Smooth muscle cell (in vitro differentiated cells): ENCODE data around the gene SLC5A6. TPM values are rescaled to one million over a fixed set of nuclear protein-coding genes. Genes with fewer than 3 reads are reported as not detected.

Source experiments
- DNase-seq: peaks from one replicate; lab custom pipeline; 2025; ENCODE audit not compliant: unreplicated experiment; lab: John Stamatoyannopoulos, UW
- H2AFZ ChIP-seq: fragments of 200-600 bp; sonication (generic); 2 replicates; pipeline ENCODE4 v1.6.0; 2016; ENCODE audit warnings: antibody characterized with exemption, low read depth, mild to moderate bottlenecking
- H3F3A ChIP-seq: fragments of 200-600 bp; sonication (generic); 2 replicates; pipeline ENCODE4 v1.6.0; 2017; ENCODE audit warnings: antibody characterized with exemption, low read depth
- H3K27ac ChIP-seq: fragments of 200-600 bp; sonication (generic); 2 replicates; pipeline ENCODE4 v1.5.1; 2016; ENCODE audit warnings: low read depth, mild to moderate bottlenecking
- H3K27me3 ChIP-seq: fragments of 200-600 bp; sonication (generic); 2 replicates; pipeline ENCODE4 v1.6.1; 2016; ENCODE audit warnings: low read depth, mild to moderate bottlenecking
- H3K36me3 ChIP-seq: fragments of 200-600 bp; sonication (generic); 2 replicates; pipeline ENCODE4 v1.5.1; 2016; ENCODE audit warnings: low read depth
- H3K4me1 ChIP-seq: fragments of 200-600 bp; sonication (generic); 2 replicates; pipeline ENCODE4 v1.5.1; 2016; ENCODE audit warnings: low read depth
- H3K4me2 ChIP-seq: fragments of 200-600 bp; sonication (generic); 2 replicates; pipeline ENCODE4 v1.6.0; 2016; ENCODE audit warnings: mild to moderate bottlenecking
- H3K4me3 ChIP-seq: fragments of 200-600 bp; sonication (generic); 2 replicates; pipeline ENCODE4 v1.5.1; 2016; ENCODE audit warnings: mild to moderate bottlenecking
- H3K79me2 ChIP-seq: fragments of 200-600 bp; sonication (generic); 2 replicates; pipeline ENCODE4 v1.6.0; 2016; ENCODE audit warnings: low read depth, mild to moderate bottlenecking
- H3K9ac ChIP-seq: fragments of 200-600 bp; sonication (generic); 2 replicates; pipeline ENCODE4 v1.6.0; 2016; ENCODE audit warnings: low read depth
- H3K9me3 ChIP-seq: fragments of 200-600 bp; sonication (generic); replicated peaks from 2 replicates; pipeline ENCODE4 v1.5.1; 2016; ENCODE audit warnings: low read depth
- H4K20me1 ChIP-seq: fragments of 200-600 bp; sonication (generic); 2 replicates; pipeline ENCODE4 v1.6.0; 2016; ENCODE audit warnings: low read depth
- CTCF ChIP-seq: fragments of 200-600 bp; sonication (generic); IDR thresholded peaks from 2 replicates; pipeline ENCODE4 v1.5.1; 2017; ENCODE audit warnings: borderline replicate concordance, mild to moderate bottlenecking, antibody characterized with exemption; ENCODE audit not compliant: insufficient read depth, poor library complexity, severe bottlenecking
- WGBS: methylation state at CpG from one replicate; pipeline ENCODE4 v1.1.7; 2016; ENCODE audit warnings: low lambda C conversion rate; 5-methylcytosine and 5-hydroxymethylcytosine counted together
- polyA plus RNA-seq: library from polyadenylated mRNA; unstranded; fragments of >200 nt; fragmentation: Nextera tagmentation; extraction: Ambion mirVana; gene quantifications from 2 replicates; pipeline ENCODE4 v1.2.1, GENCODE V29; 2016
- total RNA-seq: library from RNA; depleted of rRNA; stranded (reverse); fragments of >200 nt; gene quantifications from 2 replicates; pipeline ENCODE4 v1.2.3, GENCODE V29; 2014

Gene SLC5A6
- total and polyA plus RNA-seq, 2 experiments from 2014 or later = 25.7 to 32.3 TPM

GRCh38 chr2:27185331-27186026 is 26.6 kb downstream of the SLC5A6 start:
- H2AFZ ChIP-seq = no peak overlapping the region
- H3K27me3 ChIP-seq = no peaks in the 10 kb centered on the region
- no peak overlapping the region for H3K4me3 ChIP-seq
- DNase-seq = no peak
- peak overlapping the region; percentile 68 for H3K4me2 ChIP-seq
- H3K9me3 ChIP-seq = no peaks in the 10 kb centered on the region
- H3K27ac ChIP-seq = peak overlapping the region; percentile 54
- H4K20me1 ChIP-seq = no peaks in the 10 kb centered on the region
- H3F3A ChIP-seq = peaks cover 5% of the 10 kb centered on the region
- no peaks in the 10 kb centered on the region for H3K36me3 ChIP-seq
- H3K79me2 ChIP-seq = no peaks in the 10 kb centered on the region
- no peak for TF ChIP-seq CTCF
- WGBS = 22% methylated on average over 6 of the region's 6 CpGs
- H3K9ac ChIP-seq = no peak overlapping the region
- no peaks in the 10 kb centered on the region for H3K4me1 ChIP-seq

- H3F3A ChIP-seq = peaks cover 5% of the 10 kb centered on the region
- no peak overlapping the region for H3K9ac ChIP-seq
- H3K36me3 ChIP-seq = no peaks in the 10 kb centered on the region
- no peaks in the 10 kb centered on the region for H3K4me1 ChIP-seq
- H3K27ac ChIP-seq = no peak overlapping the region
- DNase-seq = no peak
- no peak for TF ChIP-seq CTCF
- WGBS = 67% methylated on average over 4 of the region's 4 CpGs
- H3K27me3 ChIP-seq = peaks cover 3% of the 10 kb centered on the region
- H2AFZ ChIP-seq = no peak overlapping the region
- H3K79me2 ChIP-seq = no peaks in the 10 kb centered on the region
- no peak overlapping the region for H3K4me3 ChIP-seq
- H3K4me2 ChIP-seq = no peak overlapping the region
- no peaks in the 10 kb centered on the region for H3K9me3 ChIP-seq
- no peaks in the 10 kb centered on the region for H4K20me1 ChIP-seq
Measured at GRCh38 chr2:27184115-27184514, 28.0 kb downstream of the SLC5A6 start.

- peaks cover 5% of the 10 kb centered on the region for H3F3A ChIP-seq
- H3K36me3 ChIP-seq = no peaks in the 10 kb centered on the region
- no peak overlapping the region for H2AFZ ChIP-seq
- no peaks in the 10 kb centered on the region for H3K4me1 ChIP-seq
- H3K4me3 ChIP-seq = no peak overlapping the region
- DNase-seq = no peak
- H3K9me3 ChIP-seq = no peaks in the 10 kb centered on the region
- H3K79me2 ChIP-seq = no peaks in the 10 kb centered on the region
- H3K4me2 ChIP-seq = peak overlapping the region; percentile 33
- H3K9ac ChIP-seq = no peak overlapping the region
- H3K27me3 ChIP-seq = peaks cover 15% of the 10 kb centered on the region
- 39% methylated on average over 4 of the region's 4 CpGs for WGBS
- no peaks in the 10 kb centered on the region for H4K20me1 ChIP-seq
- H3K27ac ChIP-seq = peak overlapping the region; percentile 2
- no peak for TF ChIP-seq CTCF
Measured at GRCh38 chr2:27182346-27182745, 29.7 kb downstream of the SLC5A6 start.

GRCh38 chr2:27179344-27180000 is 32.6 kb downstream of the SLC5A6 start:
- TF ChIP-seq CTCF = no peak
- no peak overlapping the region for H3K9ac ChIP-seq
- no peaks in the 10 kb centered on the region for H4K20me1 ChIP-seq

More at GRCh38 chr2:27179344-27180000, 32.6 kb downstream of the SLC5A6 start:
- peaks cover 4% of the 10 kb centered on the region for H3F3A ChIP-seq
- H2AFZ ChIP-seq = no peak overlapping the region
- no peaks in the 10 kb centered on the region for H3K9me3 ChIP-seq
- H3K36me3 ChIP-seq = no peaks in the 10 kb centered on the region
- peaks cover 15% of the 10 kb centered on the region for H3K27me3 ChIP-seq
- no peak for DNase-seq
- H3K79me2 ChIP-seq = no peaks in the 10 kb centered on the region
- peaks cover 1% of the 10 kb centered on the region for H3K4me1 ChIP-seq
- 85% methylated on average over 3 of the region's 3 CpGs for WGBS
- H3K4me3 ChIP-seq = no peak overlapping the region
- H3K4me2 ChIP-seq = no peak overlapping the region
- no peak overlapping the region for H3K27ac ChIP-seq
